HG03135 (cell line): ENCODE results near the gene CLCA2.

Source experiments
- ATAC-seq: cut with Tn5 transposase; IDR thresholded peaks from one replicate; pipeline ENCODE4 v1.9.1; 2021; ENCODE audit warnings: mild to moderate bottlenecking, moderate library complexity; ENCODE audit not compliant: unreplicated experiment

Gene CLCA2

GRCh38 chr1:86429835-86430234 lies 5.9 kb downstream of the CLCA2 start:
- no peak for ATAC-seq

DNA sequence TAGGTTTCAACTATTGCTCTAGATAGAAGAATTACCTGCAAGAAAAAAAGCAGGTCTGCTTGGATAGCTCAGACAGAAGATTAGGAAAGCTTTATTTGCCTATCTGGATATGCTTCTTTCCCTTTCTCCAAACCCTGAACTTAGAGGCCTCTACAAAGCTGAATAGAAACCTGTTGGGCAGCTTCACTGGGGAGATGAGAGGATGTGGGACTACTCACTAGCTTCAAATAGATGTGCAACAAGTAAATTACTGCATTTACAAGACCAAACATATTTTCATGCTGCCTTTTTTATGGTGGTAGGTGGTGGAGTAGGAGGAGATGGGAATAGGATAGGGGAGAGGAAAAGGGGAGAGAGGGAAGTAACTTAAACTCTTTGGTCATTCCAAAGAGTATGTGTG lies 6.4 kb downstream of the CLCA2 start:
- no peak for ATAC-seq

DNA sequence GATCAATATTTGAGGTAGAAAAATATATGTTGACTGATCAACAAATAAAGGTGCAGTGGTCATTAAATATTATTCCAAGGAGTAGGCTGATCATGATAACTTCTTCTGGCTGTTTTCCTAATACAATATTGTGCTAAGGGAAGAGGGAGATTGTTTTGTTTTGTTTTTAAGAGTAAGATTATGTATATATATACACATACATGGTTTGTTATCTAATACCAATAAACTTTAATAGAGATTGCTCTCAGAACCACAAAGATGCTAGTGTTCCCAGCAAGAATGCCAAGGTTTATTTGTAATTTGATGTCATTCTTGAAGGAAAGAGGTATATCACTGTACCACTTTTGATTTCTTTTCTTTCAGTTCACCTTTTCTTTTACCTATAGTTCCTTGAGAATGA lies 10.1 kb downstream of the CLCA2 start:
- no peak for ATAC-seq

DNA sequence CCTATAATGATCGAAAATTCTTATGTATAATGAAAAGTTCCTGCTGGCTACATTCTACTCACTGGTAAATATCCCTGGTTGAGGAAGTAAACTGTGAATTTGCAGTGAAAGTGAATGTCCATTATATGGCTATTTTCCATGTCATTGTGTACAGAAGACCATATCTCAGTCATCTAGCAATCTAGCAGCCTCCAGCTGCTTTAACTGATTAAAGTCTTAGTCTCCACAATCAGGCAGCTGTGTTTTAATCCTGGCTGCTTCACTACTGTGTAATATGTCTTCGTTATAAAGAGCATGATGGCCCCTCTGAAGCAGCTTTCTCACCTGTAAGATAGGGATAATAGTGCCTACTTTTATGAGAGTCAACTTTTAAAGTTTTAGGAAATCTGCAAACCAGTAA lies 11.4 kb downstream of the CLCA2 start:
- no peak for ATAC-seq

GRCh38 chr1:86436041-86436440 lies 12.1 kb downstream of the CLCA2 start:
- ATAC-seq: no peak

DNA sequence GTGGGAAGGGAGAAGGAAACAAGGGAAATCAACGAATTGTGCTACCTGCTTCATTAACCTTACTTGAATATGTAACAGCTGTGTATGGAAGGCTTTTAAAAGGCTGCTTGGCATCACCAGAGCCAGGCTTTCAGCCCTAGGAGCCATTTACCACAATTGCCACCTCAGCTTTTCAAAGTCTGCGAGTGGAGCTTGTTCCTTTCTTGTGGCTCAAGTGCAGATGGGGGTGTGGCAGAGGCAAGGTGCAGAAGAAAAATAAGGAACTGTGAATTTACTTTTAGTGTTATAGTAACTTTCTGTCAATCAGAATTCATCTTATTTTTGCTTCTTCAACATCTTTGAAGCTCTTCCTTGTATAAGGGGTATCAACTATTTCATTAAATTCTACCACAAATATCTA lies 17.6 kb downstream of the CLCA2 start:
- no peak for ATAC-seq

GRCh38 chr1:86441997-86442396 lies 18.0 kb downstream of the CLCA2 start:
- no peak for ATAC-seq

GRCh38 chr1:86445919-86446318 lies 21.9 kb downstream of the CLCA2 start:
- ATAC-seq: no peak

GRCh38 chr1:86447198-86447790 lies 23.3 kb downstream of the CLCA2 start:
- ATAC-seq: no peak

GRCh38 chr1:86448670-86449069 lies 24.7 kb downstream of the CLCA2 start:
- ATAC-seq: no peak

DNA sequence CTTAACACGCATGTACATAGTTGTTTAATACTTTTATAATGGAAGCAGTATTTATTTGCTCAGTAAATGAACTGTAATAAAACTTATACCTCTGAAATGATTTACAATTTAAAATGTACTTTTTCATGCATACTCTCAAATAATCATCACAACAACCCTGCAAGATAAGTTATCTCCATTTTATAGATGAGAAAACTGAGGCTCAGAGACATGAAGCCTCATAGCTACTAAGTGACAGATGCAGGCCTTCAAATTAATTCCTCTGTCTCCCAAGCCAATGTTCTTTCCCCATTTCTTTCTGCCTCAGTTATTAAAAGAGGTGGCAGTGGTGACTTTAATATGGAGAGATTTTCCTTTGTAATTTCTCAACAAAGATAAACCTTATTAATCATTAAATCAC lies 25.1 kb downstream of the CLCA2 start:
- ATAC-seq: no peak

DNA sequence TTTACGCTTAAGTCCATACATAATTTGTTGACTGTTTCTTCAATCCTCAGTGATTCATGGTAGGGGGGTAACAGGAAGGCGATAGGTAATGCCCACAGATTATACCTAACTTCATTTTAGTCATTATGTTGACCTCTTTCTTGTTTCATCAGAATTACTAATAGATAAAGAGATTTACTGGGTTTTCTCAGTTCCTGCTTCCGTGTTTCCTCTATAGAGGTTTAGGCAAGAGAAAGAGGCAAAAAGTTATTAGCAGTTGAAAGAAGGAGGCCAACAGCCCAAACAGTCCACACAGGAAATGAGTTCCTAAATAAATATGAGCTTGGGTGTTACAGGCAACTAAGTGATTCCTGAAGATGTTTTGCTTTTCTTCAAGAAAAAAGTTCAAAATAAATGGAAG lies 26.9 kb downstream of the CLCA2 start:
- ATAC-seq: no peak

DNA sequence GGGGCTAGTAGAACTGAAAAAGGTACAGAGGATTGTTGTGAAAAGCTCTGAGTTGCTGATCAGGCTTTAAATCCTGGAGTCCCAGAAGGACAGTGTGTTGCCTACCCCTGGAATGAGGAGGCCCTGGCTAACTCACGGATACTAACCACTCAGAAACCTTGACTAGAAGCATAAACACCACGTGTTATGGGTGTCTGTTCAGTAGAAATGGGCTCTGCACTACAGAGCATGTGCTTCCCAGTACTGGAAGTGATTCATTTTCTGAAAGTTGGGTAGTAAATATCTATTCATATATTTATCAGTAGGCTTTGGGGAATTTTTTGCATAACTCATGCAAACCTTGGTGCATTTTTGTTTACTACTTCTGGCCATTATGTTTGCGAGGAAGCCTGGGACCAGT lies 29.7 kb downstream of the CLCA2 start:
- ATAC-seq: no peak

GRCh38 chr1:86455073-86455472 lies 31.1 kb downstream of the CLCA2 start:
- no peak for ATAC-seq

DNA sequence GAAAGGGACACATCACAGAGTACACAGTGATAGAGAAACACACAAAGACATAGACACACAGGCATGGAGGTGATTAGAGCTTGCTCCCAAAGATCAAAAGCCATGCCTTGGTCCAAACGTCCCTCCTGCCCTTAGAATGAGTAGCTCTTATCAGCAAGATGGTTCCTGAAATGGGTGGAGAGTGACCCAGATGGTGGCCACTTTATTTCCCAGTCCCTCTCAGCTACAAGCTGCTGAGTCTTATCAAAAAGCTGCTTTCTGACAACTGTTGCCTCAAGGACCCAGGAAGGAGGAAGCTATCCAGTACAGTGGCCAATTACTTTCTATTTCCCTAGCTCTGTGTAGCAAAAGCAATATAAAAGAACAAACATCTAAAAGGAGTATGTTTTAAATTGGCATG lies 37.0 kb downstream of the CLCA2 start:
- ATAC-seq: no peak

GRCh38 chr1:86461482-86461881 lies 37.5 kb downstream of the CLCA2 start:
- ATAC-seq: no peak

DNA sequence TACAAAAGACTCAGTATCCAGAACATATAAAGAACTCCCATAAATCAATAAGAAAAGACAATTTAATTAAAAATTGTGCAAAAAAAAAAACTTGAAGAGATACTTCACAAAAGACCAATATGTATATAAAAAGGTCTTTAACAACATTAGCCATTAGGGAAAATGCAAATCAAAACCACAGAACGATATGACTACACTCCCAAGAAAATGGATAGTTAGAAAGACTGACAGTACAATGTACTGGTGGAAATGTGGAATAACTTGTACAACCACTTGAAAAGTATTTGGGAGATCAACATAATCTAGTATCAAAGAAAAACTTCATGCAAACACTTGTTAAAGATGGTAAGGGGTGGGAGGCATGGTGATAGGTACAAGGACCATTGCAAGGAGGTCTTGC lies 40.8 kb downstream of the CLCA2 start:
- ATAC-seq: no peak

- no peak for ATAC-seq
Measured at GRCh38 chr1:86466109-86466844, 42.3 kb downstream of the CLCA2 start.

DNA sequence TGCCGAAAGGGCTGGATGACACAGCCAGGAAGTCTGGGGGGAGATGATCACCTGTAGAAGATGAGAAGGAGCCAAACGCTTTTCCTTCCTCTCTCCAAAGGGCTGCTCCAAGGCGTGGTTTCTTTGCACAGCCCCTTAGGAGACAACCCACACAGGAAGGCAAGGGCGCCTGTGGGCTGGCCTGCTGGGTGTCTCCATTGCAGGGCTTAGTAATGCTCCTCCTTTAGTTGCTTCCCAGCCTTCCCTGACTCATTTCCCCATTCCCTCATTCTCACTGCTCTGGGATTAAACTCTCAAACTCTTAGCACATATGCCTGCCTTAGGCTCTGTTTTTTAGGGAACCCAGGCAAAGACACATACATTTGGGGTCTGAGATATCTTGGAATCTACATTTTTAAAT lies 43.0 kb downstream of the CLCA2 start:
- ATAC-seq: no peak

GRCh38 chr1:86468501-86468977 lies 44.6 kb downstream of the CLCA2 start, which contains the start of gene CLCA1:
Gene CLCA1 (plus strand): TSS chr1:86468927. CDS start chr1:86468972, 45 bp downstream.
- ATAC-seq: no peak

DNA sequence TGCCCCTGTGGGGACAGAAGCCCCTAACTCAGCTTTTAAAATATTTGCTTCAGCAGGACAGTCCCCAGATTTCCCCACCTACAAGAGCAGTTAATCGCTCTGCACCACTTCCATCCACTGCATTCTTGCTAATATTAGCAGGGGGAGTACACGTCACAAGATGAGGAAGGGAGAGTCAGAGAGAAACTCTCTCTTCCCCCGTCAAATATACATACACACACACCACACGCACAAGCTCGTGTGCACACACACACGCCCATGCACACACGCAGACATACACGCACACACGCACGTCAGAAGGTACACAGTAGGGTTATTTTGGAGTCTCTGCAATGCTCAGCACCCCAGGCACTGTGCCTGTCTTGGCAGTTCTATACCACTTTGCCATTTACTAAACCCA lies 46.9 kb downstream of the CLCA2 start:
- ATAC-seq: no peak

DNA sequence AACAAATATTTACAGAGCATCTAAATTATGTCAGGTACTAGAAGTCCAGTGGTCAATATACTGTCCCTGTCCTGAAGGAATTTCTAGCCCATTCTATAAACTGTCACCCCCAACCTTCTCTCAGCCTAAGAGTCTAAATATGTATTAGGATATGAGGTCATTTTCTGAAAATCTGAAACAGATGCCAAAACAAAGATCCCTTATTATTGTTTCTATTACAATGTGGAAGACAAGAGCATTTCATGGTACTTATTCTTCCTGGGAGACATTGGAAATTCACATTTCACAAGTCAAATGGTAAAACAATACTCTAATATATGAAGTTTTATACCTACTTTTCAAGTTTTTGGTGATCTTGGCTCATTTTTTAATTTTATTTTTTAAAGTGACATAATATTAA lies 47.3 kb downstream of the CLCA2 start:
- ATAC-seq: no peak

GRCh38 chr1:86472152-86472551 lies 48.2 kb downstream of the CLCA2 start:
- ATAC-seq: no peak
